Esophagus squamous epithelium (tissue), 5 donors: ENCODE measurements around the gene ZCWPW1. TPM values are rescaled to one million over a fixed set of nuclear protein-coding genes. Genes with fewer than 3 reads are reported as not detected.

ENCODE experiments used
- DNase-seq: peaks from one replicate; lab custom pipeline; 2025; lab: John Stamatoyannopoulos, UW
- H3K27ac ChIP-seq, 4 donors: fragments of 200-600 bp; sonication (generic); one replicate each; pipeline ENCODE4 v1.5.1; 2016 to 2019; ENCODE audit warnings: mild to moderate bottlenecking in 1 of 4
- H3K27me3 ChIP-seq, 4 donors: fragments of 200-600 bp; sonication (generic); 1 replicate in 3 of 4; 2 replicates in 1 of 4; pipeline versions ENCODE4 v1.5.1 to v1.6.0; 2017 to 2021; ENCODE audit warnings: antibody characterized with exemption in 1 of 4
- H3K36me3 ChIP-seq, 3 donors: fragments of 200-600 bp; sonication (generic); one replicate each; pipeline ENCODE4 v1.5.1; 2016 to 2019
- H3K4me1 ChIP-seq, 3 donors: fragments of 200-600 bp; sonication (generic); one replicate each; pipeline ENCODE4 v1.5.1; 2017 to 2019
- H3K4me3 ChIP-seq, 4 donors: fragments of 200-600 bp; sonication (generic); 1 replicate in 3 of 4; 2 replicates in 1 of 4; pipeline ENCODE4 v1.5.1; 2016 to 2019; ENCODE audit warnings: mild to moderate bottlenecking in 2 of 4, moderate library complexity in 1 of 4
- H3K9me3 ChIP-seq, 3 donors: fragments of 200-600 bp; sonication (generic); one replicate each; pipeline ENCODE4 v1.5.1; 2016 to 2019
- POLR2A ChIP-seq, 4 donors: fragments of 450-650 bp; IDR thresholded peaks; one replicate each; pipeline ENCODE4 v1.6.1; 2017; ENCODE audit warnings: antibody characterized with exemption in 4 of 4, mild to moderate bottlenecking in 4 of 4, moderate library complexity in 3 of 4
- WGBS, 2 donors: methylation state at CpG; one replicate each; pipeline ENCODE4 v1.1.5; 2018; 5-methylcytosine and 5-hydroxymethylcytosine counted together
- intact Hi-C: fragments of 100-400 bp; cut with DNase I; formaldehyde crosslinking; loops from one replicate; pipeline ENCODE4 v1.15.0; 2022
- total RNA-seq, 4 donors: library from RNA; depleted of rRNA; stranded (reverse); fragments of >200 nt; gene quantifications; one replicate each; pipeline ENCODE4 v1.1.0, GENCODE V29; 2016
- TF ChIP-seq, protein P1 (sequence below), 6 experiments: fragments of 450-650 bp in 4 of 6; fragments of 200-600 bp in 2 of 6; sonication (generic) in 2 of 6; IDR thresholded peaks; one replicate each; pipeline ENCODE4 v1.5.1; 2016 to 2019; ENCODE audit warnings: antibody characterized with exemption in 6 of 6, mild to moderate bottlenecking in 4 of 6, moderate library complexity in 4 of 6
- donor health status: DM: yes; HTN: yes; CAD: no.

The ZCWPW1 gene
- total RNA-seq, 4 donors from 2014 or later = 0.83 to 4.2 (median 1.5) TPM

DNA sequence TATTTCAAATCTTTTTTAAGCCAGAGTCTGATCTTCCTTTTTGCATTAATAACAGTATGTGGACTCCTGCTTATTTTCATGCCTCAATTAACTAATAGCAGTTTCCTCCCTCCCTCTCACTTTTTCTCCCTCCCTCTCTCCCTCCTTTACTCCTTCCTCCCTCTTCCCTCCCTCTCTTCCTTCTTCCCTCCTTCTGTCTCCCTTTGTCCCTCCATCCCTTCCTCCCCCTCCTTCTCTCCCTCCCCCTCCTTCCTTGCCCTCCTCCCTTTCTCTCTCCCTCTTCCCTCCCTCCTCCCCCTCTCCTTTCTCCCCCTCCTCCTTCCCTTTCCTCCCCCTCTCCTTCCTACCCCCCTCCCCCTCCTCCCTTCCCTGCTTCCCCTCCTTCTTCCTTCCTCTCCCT is 2.0 kb downstream of the ZCWPW1 start:
- intact Hi-C loops = no loop called here
- peaks cover 17 to 26% (median 20%) of the 10 kb centered on the region in 3 donors for H3K4me1 ChIP-seq
- H3K27me3 ChIP-seq = no peaks in the 10 kb centered on the region
- H3K9me3 ChIP-seq = no peaks in the 10 kb centered on the region
- no peak overlapping the region for H3K4me3 ChIP-seq
- H3K27ac ChIP-seq = no peak overlapping the region
- DNase-seq = no peak
- TF ChIP-seq, protein P1, sequence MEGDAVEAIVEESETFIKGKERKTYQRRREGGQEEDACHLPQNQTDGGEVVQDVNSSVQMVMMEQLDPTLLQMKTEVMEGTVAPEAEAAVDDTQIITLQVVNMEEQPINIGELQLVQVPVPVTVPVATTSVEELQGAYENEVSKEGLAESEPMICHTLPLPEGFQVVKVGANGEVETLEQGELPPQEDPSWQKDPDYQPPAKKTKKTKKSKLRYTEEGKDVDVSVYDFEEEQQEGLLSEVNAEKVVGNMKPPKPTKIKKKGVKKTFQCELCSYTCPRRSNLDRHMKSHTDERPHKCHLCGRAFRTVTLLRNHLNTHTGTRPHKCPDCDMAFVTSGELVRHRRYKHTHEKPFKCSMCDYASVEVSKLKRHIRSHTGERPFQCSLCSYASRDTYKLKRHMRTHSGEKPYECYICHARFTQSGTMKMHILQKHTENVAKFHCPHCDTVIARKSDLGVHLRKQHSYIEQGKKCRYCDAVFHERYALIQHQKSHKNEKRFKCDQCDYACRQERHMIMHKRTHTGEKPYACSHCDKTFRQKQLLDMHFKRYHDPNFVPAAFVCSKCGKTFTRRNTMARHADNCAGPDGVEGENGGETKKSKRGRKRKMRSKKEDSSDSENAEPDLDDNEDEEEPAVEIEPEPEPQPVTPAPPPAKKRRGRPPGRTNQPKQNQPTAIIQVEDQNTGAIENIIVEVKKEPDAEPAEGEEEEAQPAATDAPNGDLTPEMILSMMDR (IDR thresholded peaks at IDR 0.05) = no peak
- no peak for TF ChIP-seq POLR2A (IDR thresholded peaks at IDR 0.05)
- peaks cover 0 to 10% (median 0%) of the 10 kb centered on the region in 3 donors for H3K36me3 ChIP-seq

- intact Hi-C loops = no loop called here
- H3K4me3 ChIP-seq = no peak overlapping the region
- WGBS, 2 donors = 31 to 59% methylated on average over 1 of the region's 1 CpG
- peaks cover 0 to 4% (median 0%) of the 10 kb centered on the region in 3 donors for H3K36me3 ChIP-seq
- H3K4me1 ChIP-seq = peaks cover 6 to 14% (median 8%) of the 10 kb centered on the region in 3 donors
- DNase-seq = no peak
- H3K9me3 ChIP-seq = no peaks in the 10 kb centered on the region
- H3K27ac ChIP-seq = no peak overlapping the region
- TF ChIP-seq POLR2A (IDR thresholded peaks at IDR 0.05) = no peak
- TF ChIP-seq, protein P1 (IDR thresholded peaks at IDR 0.05) = no peak
- no peaks in the 10 kb centered on the region for H3K27me3 ChIP-seq
Measured at GRCh38 chr7:100425347-100425746, 3.2 kb downstream of the ZCWPW1 start.

GRCh38 chr7:100423315-100423714 is 5.2 kb downstream of the ZCWPW1 start:
- no peak for DNase-seq
- H3K9me3 ChIP-seq = no peaks in the 10 kb centered on the region
- TF ChIP-seq, protein P1 (IDR thresholded peaks at IDR 0.05) = no peak
- no peak for TF ChIP-seq POLR2A (IDR thresholded peaks at IDR 0.05)
- H3K4me3 ChIP-seq = no peak overlapping the region
- intact Hi-C loops = no loop called here
- H3K4me1 ChIP-seq = peaks cover 6 to 10% (median 6%) of the 10 kb centered on the region in 3 donors
- 78 to 79% methylated on average over 6 of the region's 6 CpGs for WGBS, 2 donors
- H3K27me3 ChIP-seq = no peaks in the 10 kb centered on the region
- no peak overlapping the region for H3K27ac ChIP-seq
- peaks cover 0 to 4% (median 0%) of the 10 kb centered on the region in 3 donors for H3K36me3 ChIP-seq

GRCh38 chr7:100419660-100420226 is 8.8 kb downstream of the ZCWPW1 start:
- no peak overlapping the region for H3K27ac ChIP-seq
- H3K4me3 ChIP-seq = no peak overlapping the region
- H3K36me3 ChIP-seq = peaks cover 0 to 4% (median 0%) of the 10 kb centered on the region in 3 donors
- no peak for DNase-seq
- H3K27me3 ChIP-seq = no peaks in the 10 kb centered on the region
- no peaks in the 10 kb centered on the region for H3K9me3 ChIP-seq
- WGBS, 2 donors = 60 to 64% methylated on average over 1 of the region's 1 CpG
- H3K4me1 ChIP-seq = no peaks in the 10 kb centered on the region
- TF ChIP-seq, protein P1 (IDR thresholded peaks at IDR 0.05) = no peak
- TF ChIP-seq POLR2A (IDR thresholded peaks at IDR 0.05) = no peak
- intact Hi-C loops = no loop called here

- H3K36me3 ChIP-seq = peaks cover 0 to 4% (median 0%) of the 10 kb centered on the region in 3 donors
- H3K4me1 ChIP-seq = no peaks in the 10 kb centered on the region
- WGBS, 2 donors = 100% methylated on average over 1 of the region's 1 CpG
- H3K27me3 ChIP-seq = no peaks in the 10 kb centered on the region
- H3K9me3 ChIP-seq = no peaks in the 10 kb centered on the region
- no peak overlapping the region for H3K27ac ChIP-seq
- DNase-seq = no peak
- TF ChIP-seq POLR2A (IDR thresholded peaks at IDR 0.05) = no peak
- TF ChIP-seq, protein P1 (IDR thresholded peaks at IDR 0.05) = no peak
- intact Hi-C loops = no loop called here
- no peak overlapping the region for H3K4me3 ChIP-seq
Measured at GRCh38 chr7:100418930-100419659, 9.4 kb downstream of the ZCWPW1 start.
